ENCODE results near the gene INF2.
A peak's percentile ranks its signal among the peaks of the same experiment; 100 is the strongest.

Gene INF2

DNA sequence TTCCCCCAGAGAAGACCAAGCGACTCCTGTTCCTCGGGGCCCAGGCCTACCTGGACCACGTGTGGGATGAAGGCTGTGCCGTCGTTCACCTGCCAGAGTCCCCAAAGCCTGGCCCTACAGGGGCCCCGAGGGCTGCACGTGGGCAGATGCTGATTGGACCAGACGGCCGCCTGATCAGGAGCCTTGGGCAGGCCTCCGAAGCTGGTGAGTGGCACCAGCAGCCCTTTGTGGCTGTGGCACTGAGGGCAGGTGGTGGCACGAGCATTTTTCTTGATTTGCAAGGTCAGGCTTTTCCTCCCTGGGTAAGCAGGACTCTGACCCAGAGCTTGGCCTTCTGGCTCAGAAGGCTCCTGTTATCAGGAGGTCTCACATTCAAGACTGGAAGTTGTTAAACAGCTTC lies 66.2 kb downstream of the INF2 start:
- no peak for DNase-seq

DNA sequence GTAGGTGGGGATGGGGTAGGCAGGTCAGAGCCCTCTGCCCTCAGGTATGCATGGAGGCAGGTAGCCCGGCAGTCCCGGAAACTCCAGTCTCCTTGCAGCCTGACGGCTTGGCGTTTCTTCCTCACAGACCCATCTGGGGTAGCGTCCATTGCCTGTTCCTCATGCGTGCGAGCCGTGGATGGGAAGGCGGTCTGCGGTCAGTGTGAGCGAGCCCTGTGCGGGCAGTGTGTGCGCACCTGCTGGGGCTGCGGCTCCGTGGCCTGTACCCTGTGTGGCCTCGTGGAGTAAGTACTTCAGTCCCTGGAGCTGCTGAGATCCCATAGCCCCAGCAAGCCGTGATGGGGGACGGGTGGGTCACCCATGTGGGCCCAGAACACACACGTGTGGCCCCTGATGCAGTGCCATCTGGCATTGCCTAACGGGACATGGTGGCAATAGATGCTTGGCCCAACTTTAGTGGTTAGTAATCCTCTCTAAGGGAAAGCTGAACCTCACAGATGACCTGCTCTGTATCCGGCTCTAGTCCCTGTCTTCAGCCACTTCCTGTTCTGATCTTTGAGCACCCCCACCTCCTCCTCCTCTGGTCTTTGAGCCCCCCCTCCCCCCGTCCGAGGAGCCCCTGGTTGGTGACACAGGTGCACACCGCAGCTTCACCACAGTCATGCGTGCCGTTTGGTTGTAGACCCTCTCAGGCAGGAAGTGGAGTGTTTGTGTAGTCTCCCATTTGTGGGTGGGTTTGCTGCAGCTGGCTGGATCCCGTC lies 67.2 kb downstream of the INF2 start:
- no peak for DNase-seq

DNA sequence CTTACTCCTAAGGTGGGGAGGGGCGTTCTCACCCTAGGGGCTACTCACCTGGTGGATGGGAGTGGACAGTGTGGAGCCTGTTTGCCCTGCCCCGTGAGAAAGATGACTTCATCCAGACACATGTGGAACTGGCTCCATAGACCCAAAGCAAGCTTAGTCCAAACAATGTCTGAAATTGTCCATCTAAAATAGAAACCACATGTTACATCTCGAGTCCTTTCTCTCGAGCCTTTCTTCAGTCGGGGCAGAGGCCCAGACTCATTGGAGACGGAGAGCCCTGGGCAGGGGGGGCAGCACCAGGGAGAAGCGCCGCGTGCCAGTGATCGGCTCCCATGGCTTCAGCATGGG lies 67.8 kb downstream of the INF2 start:
- DNase-seq: no peak

DNA sequence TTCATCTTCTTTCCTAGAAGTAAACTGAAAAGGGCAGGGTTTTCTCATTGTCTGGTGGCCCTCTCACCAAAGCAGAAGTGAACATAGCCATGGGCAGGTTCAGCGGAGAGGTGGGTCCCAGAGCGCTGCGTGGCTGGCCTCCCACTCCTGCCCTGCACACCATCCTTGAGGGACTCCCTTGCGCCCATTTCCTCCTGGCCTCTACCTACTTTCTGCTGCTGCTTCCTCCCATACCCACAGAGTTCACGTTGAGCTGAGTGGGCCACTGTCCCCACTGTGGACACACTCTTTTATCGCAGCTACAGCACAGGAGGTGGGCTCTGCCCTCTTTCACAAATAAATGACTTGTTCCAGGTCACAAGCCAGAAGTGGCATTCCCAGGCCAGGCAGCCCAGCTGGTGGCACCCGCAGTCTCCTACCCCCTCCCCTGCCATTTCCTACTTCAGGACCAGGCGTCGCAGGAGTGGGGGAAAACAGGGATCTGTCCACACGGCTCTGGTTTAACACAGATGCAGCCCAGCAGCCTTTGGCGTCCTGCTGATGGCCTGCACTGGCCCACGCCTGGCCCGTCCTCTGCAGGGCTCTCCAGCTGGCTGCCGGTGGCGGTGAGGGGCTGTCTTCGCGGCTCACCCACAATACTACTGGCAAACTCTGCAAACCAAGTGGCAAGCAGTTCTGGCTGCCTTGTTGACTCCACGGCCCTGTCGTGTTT lies 68.4 kb downstream of the INF2 start:
- DNase-seq: no peak

DNA sequence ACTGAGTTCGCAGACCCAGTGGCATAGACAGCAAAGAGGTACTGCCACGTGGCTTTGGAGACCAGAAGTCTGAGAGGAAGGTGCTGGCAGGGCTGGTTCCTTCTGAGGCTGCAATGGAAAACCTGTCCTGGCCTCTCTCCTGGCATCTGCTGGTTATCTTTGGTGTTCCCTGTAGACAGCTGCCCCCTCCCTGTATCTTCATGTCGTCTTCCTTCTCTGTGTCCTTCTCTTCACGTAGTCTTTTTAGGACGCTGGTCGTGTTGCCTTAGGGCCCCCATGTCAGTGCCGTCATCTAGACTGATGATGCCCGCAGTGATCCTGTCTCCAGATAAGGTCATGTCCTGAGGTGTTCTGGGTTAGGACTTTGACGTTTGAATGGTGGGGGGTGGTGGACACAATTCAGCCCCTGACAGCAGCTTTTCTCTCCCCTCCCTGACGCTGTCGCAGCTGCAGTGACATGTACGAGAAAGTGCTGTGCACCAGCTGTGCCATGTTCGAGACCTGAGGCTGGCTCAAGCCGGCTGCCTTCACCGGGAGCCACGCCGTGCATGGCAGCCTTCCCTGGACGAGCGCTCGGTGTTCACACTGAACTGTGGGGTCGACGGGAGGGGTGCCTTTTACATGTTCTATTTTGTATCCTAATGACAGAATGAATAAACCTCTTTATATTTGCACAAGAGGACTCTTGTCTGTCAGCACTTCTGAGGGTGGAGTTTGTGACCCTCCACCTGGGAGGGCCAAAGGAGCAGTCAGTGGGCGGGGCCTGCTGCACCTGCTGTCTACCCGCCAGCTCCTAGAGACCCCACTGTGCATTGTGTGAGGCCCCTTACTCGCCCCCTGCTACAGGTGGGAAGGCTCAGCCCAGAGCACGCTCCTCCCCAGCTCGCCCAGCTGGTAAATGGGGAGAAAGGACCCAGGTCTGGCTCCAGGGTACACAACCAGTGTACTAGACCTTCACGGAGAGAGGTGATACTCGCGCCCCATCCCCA lies 69.9 kb downstream of the INF2 start:
- no peak for DNase-seq

DNA sequence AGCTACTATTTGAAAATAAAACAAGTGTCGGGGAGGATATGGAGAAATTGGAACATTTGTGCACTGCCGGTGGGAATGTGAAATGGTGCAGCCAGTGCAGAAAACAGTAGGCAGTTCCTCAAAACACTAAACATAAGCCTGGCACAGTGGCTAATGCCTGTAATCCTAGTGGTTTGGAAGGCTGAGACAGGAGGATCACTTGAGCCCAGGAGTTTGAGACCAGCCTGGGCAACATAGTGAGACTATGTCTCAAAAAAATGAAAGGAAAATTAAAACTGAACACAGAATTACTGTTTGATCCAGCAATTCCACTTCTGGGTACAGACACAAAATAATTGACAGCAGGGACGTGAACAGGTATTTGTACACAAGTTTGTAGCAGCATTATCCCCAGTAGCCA lies 76.1 kb downstream of the INF2 start:
- no peak for DNase-seq

DNA sequence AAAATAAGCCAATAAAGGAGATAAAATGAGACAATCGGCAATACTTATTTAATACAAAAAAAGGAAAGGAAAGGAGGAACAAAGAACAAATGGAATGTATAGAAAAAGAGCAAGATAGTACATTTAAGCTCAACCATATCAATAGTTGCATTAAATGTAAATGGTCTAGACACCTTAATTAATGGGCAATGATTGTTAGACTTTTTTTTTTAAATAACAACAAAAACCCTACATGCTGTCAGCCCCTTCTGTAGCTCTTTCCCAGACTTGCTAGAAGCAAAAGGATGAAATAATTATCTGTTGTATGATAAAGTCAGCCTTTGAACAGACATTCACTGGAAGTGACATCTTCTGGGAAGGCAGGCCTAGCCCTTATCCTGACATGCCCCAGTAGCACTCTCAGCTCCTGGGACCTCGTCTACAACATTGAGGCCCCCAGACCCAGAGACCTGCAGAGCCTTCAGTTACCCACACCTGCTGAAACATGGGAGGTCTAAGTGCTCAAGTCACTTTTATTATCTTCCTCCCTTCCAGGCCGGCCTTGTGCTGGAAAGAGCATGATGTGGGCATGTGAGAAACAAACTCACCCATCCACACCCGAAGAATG lies 76.9 kb downstream of the INF2 start:
- DNase-seq: no peak

DNA sequence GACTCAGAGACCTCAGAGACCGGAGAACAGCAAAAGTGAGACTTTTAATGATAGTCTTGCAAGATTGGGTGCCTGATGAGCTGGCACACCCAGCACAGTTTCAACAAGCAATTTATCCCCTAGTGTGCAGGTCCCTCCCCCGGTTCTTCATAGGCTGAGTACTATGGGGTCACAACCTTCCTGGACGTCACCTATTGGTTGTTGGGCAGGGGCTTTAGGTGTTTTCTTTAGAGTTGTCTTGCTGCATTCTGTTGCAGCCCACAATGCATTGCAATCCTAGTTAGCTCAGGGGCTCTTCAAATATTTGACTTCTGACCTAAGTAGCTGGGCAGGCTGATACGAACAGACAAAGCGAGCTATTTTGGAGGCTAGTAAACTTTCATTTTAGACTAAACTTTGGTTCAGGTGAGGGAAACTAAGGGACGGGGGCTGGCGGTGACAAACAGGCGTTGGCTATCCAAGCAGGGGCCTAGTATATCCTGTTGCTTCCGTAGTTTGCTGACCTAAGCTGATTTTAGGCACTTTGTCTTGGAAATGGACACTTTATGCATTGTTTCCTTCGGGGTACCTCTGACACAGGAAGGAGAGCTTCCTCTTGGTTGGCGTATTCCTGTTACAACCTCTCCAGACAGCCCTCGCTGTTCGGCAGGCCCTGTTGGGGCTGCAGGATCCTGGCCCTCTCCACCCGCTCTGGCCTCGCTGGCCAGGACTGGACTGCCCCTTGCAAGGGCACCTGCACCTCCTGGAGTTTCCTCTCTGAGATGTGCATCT lies 77.6 kb downstream of the INF2 start:
- no peak for DNase-seq

DNA sequence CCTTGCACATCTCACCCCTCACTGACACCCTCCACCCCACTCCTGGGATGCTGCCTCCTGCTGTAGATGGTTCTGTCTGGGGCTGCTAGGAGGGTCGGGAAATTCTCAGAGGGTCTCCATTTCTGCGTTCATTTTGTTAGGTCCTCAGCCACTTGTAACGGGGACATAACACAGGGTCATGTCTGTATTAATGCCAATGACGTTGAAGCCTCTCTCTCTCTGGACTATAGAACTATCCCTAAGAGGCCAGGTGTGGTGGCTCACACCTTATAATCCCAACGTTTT lies 78.2 kb downstream of the INF2 start:
- DNase-seq: no peak

DNA sequence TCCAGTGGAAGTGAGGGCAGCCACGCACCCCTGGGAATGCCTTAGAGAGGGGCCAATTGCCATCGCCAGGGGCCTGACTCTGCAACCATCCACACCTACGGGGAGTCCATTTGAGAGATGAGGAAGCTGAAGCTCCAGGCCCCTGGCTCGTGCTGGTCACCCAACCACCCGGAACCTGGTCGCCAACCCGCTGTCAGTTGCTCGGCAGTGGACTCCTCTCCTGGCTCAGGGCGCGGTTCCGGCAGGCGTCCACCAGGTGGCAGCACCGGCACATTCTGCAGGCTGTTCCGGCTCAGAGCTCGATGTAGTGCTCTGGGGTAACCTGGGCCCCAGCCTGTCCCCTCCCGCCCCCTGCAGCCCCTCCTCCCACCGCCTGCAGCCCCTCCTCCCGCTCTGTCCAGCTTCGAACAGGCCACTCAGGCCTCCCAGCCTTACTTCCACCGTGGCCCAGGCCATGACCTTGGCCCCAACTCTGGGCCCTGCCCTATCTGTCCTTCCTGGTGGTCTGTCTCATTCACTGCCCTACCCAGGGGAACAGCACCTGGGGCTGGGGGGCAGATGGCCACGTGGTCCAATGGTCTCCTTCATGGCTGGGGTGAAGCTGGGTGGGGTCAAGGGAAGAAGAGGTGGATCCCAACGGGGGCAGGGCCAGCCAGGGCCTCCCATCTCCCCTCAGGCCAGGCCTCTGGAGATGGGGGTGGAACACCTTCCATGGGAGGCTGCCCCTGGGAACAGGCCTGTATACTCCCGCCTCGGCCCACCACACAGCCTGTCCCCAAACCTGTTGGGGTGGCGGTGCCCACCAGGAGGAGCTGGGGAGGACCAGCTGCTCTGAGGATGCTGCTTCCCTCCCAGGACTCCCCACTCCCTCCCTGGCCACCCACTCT lies 79.3 kb downstream of the INF2 start:
- DNase-seq: peak; percentile 61 to 68

DNA sequence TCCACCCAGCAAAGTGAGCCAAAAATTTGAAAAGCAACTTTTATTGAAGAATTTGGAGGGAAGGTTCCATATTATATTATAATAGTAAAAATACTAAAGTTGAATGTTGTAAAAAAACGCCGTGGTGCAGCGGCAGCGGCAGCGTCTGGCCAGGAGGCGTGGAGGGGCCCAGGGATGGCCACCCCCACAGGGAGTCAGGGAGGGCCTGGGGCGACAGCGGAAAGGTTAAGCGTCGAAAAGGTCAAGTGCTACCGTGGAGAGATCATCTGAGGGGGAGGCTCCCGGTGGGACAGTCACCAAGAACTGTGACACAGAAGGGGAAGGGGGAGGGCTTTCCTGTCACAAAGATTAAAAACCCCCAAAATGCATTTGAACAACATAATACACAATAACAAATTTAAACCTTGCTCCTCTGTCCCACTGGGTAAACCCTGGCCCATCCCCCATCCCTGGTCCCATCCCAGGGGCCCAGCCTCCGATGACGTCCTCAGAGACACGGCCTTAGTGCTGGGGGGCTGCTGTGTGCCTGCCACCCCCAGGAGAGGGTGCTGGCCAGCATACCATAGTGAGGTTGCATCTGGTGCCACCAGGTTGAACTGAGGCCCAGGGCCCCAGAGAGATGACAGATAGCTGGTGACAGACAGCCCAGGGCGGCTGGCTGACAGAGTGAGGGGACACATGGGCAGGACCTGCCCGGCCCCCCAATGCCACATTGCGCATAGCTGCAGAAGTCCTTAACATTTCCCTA lies 80.1 kb downstream of the INF2 start:
- DNase-seq: no peak

DNA sequence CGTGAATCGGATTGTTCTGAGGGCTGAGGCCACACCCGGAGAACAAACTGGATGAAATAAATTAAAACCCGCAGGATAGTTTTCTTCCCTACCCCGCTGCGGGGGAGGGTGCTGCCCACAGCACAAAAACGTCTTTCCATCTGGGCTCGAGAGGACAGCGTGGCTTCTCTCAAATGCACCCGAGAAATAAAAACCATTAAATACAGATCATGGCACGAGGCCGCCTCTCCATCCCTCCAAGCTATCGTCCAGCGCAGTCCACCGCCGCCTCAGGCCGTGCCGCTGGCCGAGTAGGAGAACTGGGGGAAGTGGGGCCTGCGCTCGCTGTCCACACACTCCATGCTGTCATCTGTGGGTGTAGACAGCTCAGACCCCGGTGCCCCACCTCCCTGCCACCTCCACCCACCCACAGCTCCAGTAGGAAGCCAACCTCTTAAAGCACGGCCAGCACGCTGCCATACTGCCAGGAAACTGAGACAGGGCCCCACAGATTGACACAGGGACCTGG lies 80.7 kb downstream of the INF2 start:
- no peak for DNase-seq

DNA sequence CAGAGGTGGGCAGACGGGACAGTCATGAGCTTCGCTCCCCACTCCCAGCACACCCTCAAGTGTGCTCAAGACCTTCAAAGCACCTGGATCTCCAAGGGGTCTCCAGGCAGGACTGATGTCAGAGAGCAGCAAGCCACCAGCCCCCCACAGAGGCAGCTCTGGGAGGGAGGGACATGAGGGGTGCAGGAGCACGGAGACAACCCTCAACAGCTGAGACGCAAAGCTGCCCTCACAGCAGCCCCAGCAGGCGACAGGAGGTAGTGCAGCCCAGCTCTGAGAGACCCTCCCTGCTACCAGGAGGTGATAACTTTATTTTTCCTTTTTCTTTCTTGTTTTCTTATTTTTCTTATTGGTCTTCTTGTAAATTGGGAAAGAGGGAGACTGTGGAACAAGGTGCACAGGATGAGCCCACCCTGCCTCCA lies 81.4 kb downstream of the INF2 start:
- no peak for DNase-seq

DNA sequence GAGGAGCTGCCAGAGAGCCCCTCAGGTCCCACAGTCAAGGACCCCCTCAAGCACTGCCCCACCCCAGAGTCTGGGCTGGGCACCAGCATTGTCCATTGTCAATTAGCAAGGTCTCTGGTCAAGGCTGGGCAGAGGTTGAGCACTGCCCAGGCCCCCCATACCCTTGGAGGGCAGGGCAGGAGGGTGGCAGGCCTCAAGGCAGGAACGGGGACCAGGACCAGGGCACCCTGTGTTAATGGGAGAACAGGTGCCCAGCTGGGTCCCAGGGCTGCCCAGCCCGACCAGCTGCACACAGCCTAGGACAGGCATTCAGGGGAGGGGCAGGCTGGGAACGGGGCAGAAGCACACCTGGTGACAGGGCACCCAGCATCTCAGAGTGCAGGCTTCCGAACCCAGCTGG lies 82.0 kb downstream of the INF2 start:
- DNase-seq: no peak
